HG03280 (cell line): ENCODE measurements around the gene GOLT1A.

ENCODE experiments used
- ATAC-seq: cut with Tn5 transposase; IDR thresholded peaks from one replicate; pipeline ENCODE4 v1.9.1; 2021; ENCODE audit warnings: mild to moderate bottlenecking, moderate library complexity; ENCODE audit not compliant: unreplicated experiment

The GOLT1A gene

GRCh38 chr1:204221271-204221670 lies 7.5 kb upstream of the GOLT1A start:
- ATAC-seq: no peak

- ATAC-seq: no peak
Measured at GRCh38 chr1:204219971-204220616, 6.3 kb upstream of the GOLT1A start.

DNA sequence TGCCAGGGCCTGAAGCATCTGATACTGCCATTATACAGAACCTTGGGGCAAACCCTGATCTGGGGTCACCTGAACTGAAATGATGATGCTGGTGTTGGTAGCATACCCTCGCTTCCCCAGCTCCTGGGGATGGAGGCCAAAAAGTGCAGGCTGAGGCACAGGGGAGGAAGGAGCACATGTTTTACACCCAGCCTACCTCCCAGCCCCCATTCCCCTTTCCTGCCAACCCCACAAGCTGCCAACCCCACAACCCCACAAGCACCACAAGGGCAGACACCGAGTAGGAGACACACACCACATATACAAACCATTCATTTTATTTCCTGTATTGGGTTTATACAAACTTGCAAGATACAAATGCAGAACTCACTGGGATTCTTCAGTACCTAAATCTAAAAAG lies 4.8 kb upstream of the GOLT1A start:
- no peak for ATAC-seq

DNA sequence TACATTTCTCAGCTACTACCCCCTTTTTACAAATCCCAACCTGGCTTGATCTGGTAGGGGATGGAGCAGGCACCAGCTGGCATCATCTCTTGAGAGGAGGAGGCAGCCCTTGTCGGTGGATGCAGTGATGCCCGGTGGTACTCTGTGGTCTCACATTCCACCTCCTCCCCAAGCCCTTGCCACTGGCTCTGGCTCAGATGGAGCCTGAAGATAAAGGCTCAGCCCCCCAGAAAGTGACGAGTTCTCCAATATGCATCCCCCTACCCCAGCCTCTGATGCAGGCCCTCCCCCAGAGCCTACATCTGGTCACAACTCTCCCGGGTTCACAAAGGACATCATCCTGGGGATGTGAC lies 3.8 kb upstream of the GOLT1A start:
- no peak for ATAC-seq

DNA sequence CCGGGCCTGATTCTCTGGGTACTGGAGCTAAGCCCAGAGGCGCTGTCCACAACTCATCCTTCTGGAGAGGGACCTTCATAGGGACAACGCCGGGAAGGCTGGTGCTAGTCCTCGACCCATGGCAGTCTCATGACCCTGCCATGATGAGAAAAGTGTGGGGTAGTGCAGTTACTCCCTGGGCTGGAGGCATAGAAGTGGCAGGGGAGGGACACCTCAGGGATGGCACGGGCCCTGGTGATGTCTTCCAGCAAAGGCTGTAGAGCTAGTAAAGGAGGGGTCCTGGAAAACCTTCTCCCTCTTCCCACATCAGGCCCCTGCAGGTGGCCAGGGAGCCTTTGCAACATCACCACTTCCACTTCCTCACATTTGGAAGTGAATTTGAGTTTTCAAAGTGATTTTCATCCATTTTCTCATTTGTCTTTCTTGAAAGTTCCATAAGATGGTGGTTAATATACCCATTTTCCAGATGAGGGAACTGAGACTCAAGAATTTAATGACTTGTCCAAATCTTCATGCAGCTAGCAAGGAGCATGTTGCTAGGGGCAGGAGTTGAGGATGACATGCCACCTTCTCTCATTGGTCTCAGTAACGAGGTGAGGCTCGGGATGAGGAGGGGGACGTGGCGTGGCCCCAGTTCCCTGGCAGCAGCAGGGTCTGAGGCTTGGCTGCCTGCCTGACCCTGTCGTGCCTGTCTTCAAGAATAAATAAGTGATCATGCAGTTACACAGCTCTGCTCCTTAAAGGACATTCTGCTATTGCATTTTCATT lies 3.3 kb upstream of the GOLT1A start:
- no peak for ATAC-seq

DNA sequence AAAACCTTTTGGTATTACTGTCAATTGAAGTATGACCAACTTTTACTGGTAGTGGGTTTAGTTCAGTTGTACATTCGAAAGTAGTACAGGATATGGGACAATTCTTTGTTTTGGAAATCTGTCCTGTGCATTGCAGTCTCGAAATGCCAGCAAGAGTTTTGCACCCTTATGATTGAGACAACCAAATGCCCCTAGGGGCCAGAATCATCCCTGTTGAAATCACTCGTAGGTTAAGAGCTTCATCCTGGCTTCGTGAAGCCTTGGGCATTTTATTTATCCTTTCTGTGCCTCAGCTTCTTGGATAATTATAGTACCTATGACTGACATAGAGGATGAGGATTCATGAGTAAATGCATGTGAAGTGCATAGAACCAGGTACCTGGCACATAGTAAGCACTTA lies 2.4 kb upstream of the GOLT1A start:
- no peak for ATAC-seq

GRCh38 chr1:204212715-204213114 lies 1.1 kb downstream of the GOLT1A start:
- ATAC-seq: no peak

DNA sequence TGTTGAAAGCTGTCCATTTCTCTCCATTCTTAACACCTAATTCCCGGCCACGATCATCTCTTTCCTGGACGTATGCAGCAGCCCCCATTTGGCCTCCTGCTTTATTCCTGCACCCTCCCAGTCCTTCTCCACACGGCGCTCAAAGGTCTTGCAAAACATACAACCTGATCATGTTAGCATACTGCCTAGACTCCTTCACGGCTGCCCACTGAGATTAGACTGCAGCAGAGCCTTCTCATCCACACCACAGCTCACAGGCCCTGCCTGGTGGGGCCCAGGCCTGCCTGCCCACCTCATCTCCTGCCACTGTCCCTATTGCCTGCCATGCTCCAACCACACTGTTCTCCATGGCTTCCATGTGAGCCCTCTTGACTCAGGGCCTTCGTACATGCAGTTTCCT lies 2.7 kb downstream of the GOLT1A start:
- ATAC-seq: no peak

DNA sequence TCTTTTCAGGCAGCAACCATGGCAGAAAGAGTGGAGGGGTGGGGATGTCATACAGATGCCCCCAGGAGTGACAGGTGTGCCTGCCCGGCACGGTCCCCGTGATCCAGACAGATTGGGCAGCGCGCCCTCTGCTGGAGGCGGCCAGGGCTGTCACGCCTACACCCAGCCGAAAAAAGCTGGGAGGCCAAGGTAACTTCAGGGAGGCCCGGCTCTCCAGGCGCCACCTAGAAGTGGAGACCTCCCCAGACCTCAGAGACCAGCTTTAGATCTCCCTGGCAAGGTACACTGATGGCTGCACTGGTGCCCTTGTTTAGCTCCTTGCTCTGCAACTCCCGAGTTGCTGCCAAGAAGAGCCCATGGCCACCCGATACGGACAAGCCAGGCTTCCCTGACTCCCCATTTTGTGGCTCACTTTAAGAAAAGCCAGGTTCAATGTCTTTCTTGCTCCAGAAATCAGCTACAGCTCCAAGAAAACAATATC lies 6.6 kb downstream of the GOLT1A start:
- no peak for ATAC-seq

GRCh38 chr1:204206121-204206520 lies 7.7 kb downstream of the GOLT1A start:
- no peak for ATAC-seq

- no peak for ATAC-seq
Measured at GRCh38 chr1:204205486-204205885, 8.3 kb downstream of the GOLT1A start.

DNA sequence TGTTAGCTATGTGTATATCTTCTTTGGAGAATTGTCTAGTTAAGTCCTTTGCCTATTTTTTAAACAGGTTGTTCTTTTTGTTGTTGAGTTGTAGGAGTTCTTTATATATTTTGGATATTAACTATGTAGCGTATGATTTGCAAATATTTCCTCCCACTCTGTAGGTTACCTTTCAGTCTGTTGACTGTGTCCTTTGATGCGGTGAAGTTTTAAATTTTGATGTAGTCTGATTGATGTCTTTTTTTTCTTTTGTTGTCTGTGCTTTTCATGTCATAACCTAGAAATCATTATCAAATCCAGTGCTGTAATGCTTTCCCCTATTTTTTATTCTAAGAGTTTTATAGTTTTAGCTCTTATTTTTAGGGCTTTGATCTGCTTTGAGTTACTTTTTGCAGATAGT lies 8.8 kb downstream of the GOLT1A start:
- ATAC-seq: no peak

DNA sequence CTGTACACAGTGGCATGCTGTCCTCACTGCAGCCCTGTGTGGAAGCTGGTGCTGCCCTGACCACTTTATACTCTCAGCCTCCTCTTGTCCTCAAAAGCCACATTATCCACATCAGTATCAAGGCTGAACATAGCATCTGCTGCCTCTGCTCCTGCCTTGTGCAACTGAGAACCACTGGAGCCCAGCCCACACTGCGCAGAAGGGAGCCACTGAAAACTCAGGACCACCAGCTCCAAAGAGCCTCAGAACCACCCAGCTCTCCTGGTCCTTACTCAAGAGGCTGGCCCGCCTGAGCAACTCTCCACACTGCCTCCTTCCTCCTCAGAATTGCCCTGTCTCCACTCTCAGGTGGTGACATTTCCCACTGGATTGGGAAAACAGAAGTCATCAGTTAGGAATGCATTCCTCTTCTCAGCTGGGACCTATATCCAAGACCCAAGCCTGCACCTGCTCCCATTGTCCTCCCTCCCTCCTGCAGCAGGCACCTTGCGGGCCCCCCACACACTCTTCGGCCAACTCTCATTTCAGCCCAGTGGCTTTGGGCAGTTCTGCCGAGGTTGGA lies 10.5 kb downstream of the GOLT1A start:
- no peak for ATAC-seq

DNA sequence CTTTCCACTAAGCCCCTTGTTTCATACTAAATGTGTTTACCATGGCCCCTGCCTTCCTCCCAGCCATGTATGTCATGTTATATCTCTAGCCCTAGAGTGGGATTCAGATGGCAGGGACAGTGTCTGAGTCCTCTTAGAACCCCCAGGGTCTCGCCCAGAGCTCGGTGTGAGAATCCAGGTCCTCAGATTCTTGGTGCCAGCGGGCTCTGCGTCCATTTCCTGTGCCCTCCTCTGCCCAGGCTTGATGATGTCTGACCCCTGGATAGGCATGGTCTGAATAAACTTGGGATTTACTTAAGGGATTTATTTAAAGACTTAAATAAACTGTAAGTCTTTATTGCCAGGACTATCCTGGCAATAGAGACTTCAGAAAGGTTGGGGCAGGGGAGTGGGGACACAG lies 11.3 kb downstream of the GOLT1A start:
- ATAC-seq: no peak

GRCh38 chr1:204201348-204202040 lies 12.3 kb downstream of the GOLT1A start:
- no peak for ATAC-seq

GRCh38 chr1:204199579-204199978 lies 14.2 kb downstream of the GOLT1A start:
- no peak for ATAC-seq

- no peak for ATAC-seq
Measured at GRCh38 chr1:204198348-204199340, 15.1 kb downstream of the GOLT1A start.

DNA sequence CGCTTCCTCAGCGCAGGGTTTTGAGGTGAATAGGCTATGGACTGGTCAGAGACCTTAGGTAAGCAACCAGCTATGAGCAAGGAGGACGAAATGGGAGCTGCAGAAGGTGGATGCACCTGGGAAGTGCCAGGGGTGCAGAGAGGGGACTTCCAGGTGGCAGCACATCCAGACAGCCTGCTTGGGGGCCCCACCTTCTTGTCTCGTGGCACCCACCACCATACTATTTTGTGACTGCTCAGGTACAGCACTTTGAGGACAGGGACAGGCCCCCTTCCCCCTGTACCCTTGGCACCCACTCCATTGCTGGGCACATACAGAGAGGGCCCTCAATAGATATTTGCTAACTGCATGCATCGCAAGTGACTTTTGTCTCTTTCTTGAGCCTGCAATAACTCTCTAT lies 16.7 kb downstream of the GOLT1A start:
- no peak for ATAC-seq

- no peak for ATAC-seq
Measured at GRCh38 chr1:204196068-204196795, 17.6 kb downstream of the GOLT1A start, which contains the start of gene KISS1. Gene KISS1 (minus strand): TSS chr1:204196491. CDS start chr1:204192876, 3,615 bp downstream.

DNA sequence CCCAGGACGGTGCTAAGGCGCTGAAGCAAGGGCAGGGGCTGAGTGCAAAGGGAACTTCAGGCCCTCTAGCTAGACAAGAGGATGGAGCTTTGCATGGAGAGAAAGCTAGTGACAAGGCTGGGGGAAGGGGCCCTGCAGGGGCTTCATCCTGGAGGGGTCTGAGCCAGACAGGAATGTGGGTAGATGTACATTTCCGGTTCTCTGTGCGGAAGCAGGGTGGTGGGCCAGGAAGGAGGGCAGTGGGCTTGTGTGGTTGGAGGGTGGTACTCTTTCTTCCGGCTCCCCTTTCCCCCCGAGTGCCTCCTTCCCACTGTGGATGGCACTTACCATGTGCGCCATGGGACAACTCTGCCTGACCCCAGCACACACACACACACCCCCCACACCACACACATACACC lies 19.0 kb downstream of the GOLT1A start:
- ATAC-seq: no peak
